ENCODE data around the gene ADRB2. TPM values are rescaled to one million over a fixed set of nuclear protein-coding genes. Genes with fewer than 3 reads are reported as not detected.

The ADRB2 gene
- total RNA-seq, 1 donor from 2014 or later: 5.1 TPM

- Histone ChIP-seq H3K4me1 (peaks cover 42% of the 10 kb centered on the region), H3K27me3 (ENCODE audit: low read depth) (no peaks in the 10 kb centered on the region), H3K9me3 (replicated peaks) (no peaks in the 10 kb centered on the region), H3K4me3 (no peak overlapping the region), H3K27ac (replicated peaks) (no peak overlapping the region), H3K36me3 (no peaks in the 10 kb centered on the region)
- intact Hi-C loops (cut with micrococcal nuclease): no loop called here
- no peak for DNase-seq
- TF ChIP-seq, protein P1, sequence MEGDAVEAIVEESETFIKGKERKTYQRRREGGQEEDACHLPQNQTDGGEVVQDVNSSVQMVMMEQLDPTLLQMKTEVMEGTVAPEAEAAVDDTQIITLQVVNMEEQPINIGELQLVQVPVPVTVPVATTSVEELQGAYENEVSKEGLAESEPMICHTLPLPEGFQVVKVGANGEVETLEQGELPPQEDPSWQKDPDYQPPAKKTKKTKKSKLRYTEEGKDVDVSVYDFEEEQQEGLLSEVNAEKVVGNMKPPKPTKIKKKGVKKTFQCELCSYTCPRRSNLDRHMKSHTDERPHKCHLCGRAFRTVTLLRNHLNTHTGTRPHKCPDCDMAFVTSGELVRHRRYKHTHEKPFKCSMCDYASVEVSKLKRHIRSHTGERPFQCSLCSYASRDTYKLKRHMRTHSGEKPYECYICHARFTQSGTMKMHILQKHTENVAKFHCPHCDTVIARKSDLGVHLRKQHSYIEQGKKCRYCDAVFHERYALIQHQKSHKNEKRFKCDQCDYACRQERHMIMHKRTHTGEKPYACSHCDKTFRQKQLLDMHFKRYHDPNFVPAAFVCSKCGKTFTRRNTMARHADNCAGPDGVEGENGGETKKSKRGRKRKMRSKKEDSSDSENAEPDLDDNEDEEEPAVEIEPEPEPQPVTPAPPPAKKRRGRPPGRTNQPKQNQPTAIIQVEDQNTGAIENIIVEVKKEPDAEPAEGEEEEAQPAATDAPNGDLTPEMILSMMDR (IDR thresholded peaks at IDR 0.05; ENCODE audit: borderline replicate concordance): no peak
These were observed 23.1 kb downstream of the ADRB2 start for GRCh38 chr5:148849461-148849860.

DNA sequence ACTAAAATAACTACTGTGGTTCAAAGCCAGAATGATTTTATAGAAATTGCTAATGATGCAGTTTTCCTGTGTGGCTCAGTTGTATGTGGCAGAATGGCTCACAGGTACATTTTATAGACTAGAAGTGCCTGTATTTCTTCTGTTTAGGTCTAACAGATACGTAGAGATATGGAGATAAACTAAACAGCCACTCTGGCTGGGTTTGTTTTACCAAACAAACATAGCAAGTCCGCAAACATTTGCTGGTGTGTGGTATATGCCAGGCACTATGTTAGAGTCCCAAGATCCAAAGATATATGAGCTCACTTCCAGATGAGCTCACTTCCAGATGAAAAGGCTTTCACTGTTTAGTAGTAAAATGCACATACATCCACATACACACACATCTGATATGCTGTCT is 24.4 kb downstream of the ADRB2 start:
- H3K27me3 ChIP-seq (ENCODE audit: low read depth): no peaks in the 10 kb centered on the region
- DNase-seq: no peak
- intact Hi-C loops (cut with micrococcal nuclease): no loop called here
- H3K9me3 ChIP-seq (replicated peaks): no peaks in the 10 kb centered on the region
- no peak overlapping the region for H3K27ac ChIP-seq (replicated peaks)
- TF ChIP-seq, protein P1 (IDR thresholded peaks at IDR 0.05; ENCODE audit: borderline replicate concordance): no peak
- H3K36me3 ChIP-seq: no peaks in the 10 kb centered on the region
- no peak overlapping the region for H3K4me3 ChIP-seq
- peaks cover 42% of the 10 kb centered on the region for H3K4me1 ChIP-seq

GRCh38 chr5:148853868-148854267 is 27.5 kb downstream of the ADRB2 start:
- Histone ChIP-seq H3K4me3 (no peak overlapping the region), H3K27me3 (ENCODE audit: low read depth) (no peaks in the 10 kb centered on the region), H3K4me1 (peaks cover 60% of the 10 kb centered on the region), H3K27ac (replicated peaks) (no peak overlapping the region), H3K9me3 (replicated peaks) (no peaks in the 10 kb centered on the region), H3K36me3 (no peaks in the 10 kb centered on the region)
- DNase-seq: no peak
- TF ChIP-seq, protein P1 (IDR thresholded peaks at IDR 0.05; ENCODE audit: borderline replicate concordance): no peak
- intact Hi-C loops (cut with micrococcal nuclease): no loop called here

- no peaks in the 10 kb centered on the region for H3K27me3 ChIP-seq (ENCODE audit: low read depth)
- peak overlapping the region; percentile 53 for H3K27ac ChIP-seq (replicated peaks)
- H3K4me3 ChIP-seq: no peak overlapping the region
- H3K36me3 ChIP-seq: no peaks in the 10 kb centered on the region
- peaks cover 71% of the 10 kb centered on the region for H3K4me1 ChIP-seq
- TF ChIP-seq, protein P1 (IDR thresholded peaks at IDR 0.05; ENCODE audit: borderline replicate concordance): no peak
- H3K9me3 ChIP-seq (replicated peaks): no peaks in the 10 kb centered on the region
- no peak for DNase-seq
- intact Hi-C loops (cut with micrococcal nuclease): no loop called here
These were observed 29.0 kb downstream of the ADRB2 start for GRCh38 chr5:148855249-148856008.

GRCh38 chr5:148856009-148856367 is 29.6 kb downstream of the ADRB2 start:
- TF ChIP-seq, protein P1 (IDR thresholded peaks at IDR 0.05; ENCODE audit: borderline replicate concordance): no peak
- intact Hi-C loops (cut with micrococcal nuclease): no loop called here

More at GRCh38 chr5:148856009-148856367, 29.6 kb downstream of the ADRB2 start:
- H3K36me3 ChIP-seq: no peaks in the 10 kb centered on the region
- H3K27ac ChIP-seq (replicated peaks): peak overlapping the region; percentile 53
- no peaks in the 10 kb centered on the region for H3K27me3 ChIP-seq (ENCODE audit: low read depth)
- H3K4me1 ChIP-seq: peaks cover 75% of the 10 kb centered on the region
- no peak overlapping the region for H3K4me3 ChIP-seq
- DNase-seq: no peak
- H3K9me3 ChIP-seq (replicated peaks): no peaks in the 10 kb centered on the region
